ENCODE measurements around the gene PLEKHA1. TPM values are rescaled to one million over a fixed set of nuclear protein-coding genes. Genes with fewer than 3 reads are reported as not detected.

The PLEKHA1 gene
- total RNA-seq, 2 experiments from 2014 or later = 26.6 to 29.2 TPM

GRCh38 chr10:122455376-122456079 is 81.0 kb downstream of the PLEKHA1 start:
- H3K9me3 Mint-ChIP-seq = no peaks in the 10 kb centered on the region
- no peaks in the 10 kb centered on the region for H3K36me3 Mint-ChIP-seq
- POLR2A ChIA-PET = no interaction called here
- DNase-seq (no peak), ATAC-seq (ENCODE audit: low read depth) (no peak)
- no peak overlapping the region for H3K4me3 Mint-ChIP-seq
- H3K27me3 Mint-ChIP-seq = peaks cover 56% of the 10 kb centered on the region
- no peaks in the 10 kb centered on the region for H3K4me1 Mint-ChIP-seq
- no peak overlapping the region for H3K27ac Mint-ChIP-seq

DNA sequence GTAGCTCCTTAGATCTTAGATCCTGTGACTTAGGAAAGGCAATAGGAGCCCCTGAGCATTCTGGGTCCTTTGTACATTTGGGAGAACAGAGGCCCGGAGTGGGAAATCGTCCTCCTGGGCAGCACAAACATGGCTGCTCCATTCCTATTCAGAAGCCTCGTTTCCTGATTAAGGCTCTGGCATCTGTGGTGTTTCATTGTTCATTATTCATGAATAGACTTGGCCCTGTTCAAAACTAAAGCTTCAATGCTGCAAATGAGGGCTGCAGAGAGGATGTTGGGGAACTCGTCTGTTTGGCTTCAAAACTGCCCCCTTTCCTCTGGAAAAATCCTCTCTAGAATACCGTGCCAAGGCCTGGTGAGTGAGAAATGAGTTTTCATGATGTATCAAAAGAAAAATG is 83.4 kb downstream of the PLEKHA1 start:
- Mint-ChIP-seq H3K27me3 (peaks cover 59% of the 10 kb centered on the region), H3K27ac (no peak overlapping the region), H3K4me1 (peaks cover 6% of the 10 kb centered on the region), H3K36me3 (no peaks in the 10 kb centered on the region), H3K4me3 (no peak overlapping the region), H3K9me3 (no peaks in the 10 kb centered on the region)
- no peak for DNase-seq
- no peak for ATAC-seq (ENCODE audit: low read depth)
- POLR2A ChIA-PET = no interaction called here

- H3K9me3 Mint-ChIP-seq = no peaks in the 10 kb centered on the region
- DNase-seq (no peak), ATAC-seq (ENCODE audit: low read depth) (no peak)
- peaks cover 7% of the 10 kb centered on the region for H3K4me1 Mint-ChIP-seq
- POLR2A ChIA-PET = no interaction called here
- no peak overlapping the region for H3K4me3 Mint-ChIP-seq
- H3K36me3 Mint-ChIP-seq = no peaks in the 10 kb centered on the region
- no peak overlapping the region for H3K27ac Mint-ChIP-seq
- peaks cover 67% of the 10 kb centered on the region for H3K27me3 Mint-ChIP-seq
These were observed 84.2 kb downstream of the PLEKHA1 start for GRCh38 chr10:122458693-122459092.

GRCh38 chr10:122459561-122460273 is 85.2 kb downstream of the PLEKHA1 start:
- POLR2A ChIA-PET = no interaction called here
- ATAC-seq (ENCODE audit: low read depth) (no peak), DNase-seq (no peak)
- Mint-ChIP-seq H3K4me3 (no peak overlapping the region), H3K4me1 (peaks cover 7% of the 10 kb centered on the region), H3K27ac (no peak overlapping the region), H3K36me3 (no peaks in the 10 kb centered on the region), H3K27me3 (peaks cover 77% of the 10 kb centered on the region), H3K9me3 (no peaks in the 10 kb centered on the region)

GRCh38 chr10:122460891-122461293 is 86.4 kb downstream of the PLEKHA1 start:
- Mint-ChIP-seq H3K27me3 (peaks cover 79% of the 10 kb centered on the region), H3K36me3 (no peaks in the 10 kb centered on the region), H3K4me1 (peaks cover 7% of the 10 kb centered on the region), H3K27ac (no peak overlapping the region), H3K9me3 (no peaks in the 10 kb centered on the region), H3K4me3 (peak overlapping the region; percentile 30)
- POLR2A ChIA-PET = no interaction called here
- no peak for DNase-seq
- no peak for ATAC-seq (ENCODE audit: low read depth)

DNA sequence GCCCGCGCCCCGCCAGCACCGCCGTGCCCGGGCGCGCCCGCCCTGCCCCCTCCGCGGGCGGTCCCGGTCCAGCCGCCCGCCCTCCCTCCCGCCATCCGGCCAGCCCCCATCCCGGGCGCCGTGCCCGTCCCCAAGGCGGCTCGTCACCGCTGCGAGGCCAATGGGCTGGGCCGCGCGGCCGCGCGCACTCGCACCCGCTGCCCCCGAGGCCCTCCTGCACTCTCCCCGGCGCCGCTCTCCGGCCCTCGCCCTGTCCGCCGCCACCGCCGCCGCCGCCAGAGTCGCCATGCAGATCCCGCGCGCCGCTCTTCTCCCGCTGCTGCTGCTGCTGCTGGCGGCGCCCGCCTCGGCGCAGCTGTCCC is 86.8 kb downstream of the PLEKHA1 start, which contains the start of gene HTRA1:
HTRA1 (plus strand) TSS at position 187 of the 362 bp plus-strand sequence; CDS start at position 287, 100 bp downstream.
- POLR2A ChIA-PET = no interaction called here
- Mint-ChIP-seq H3K36me3 (no peaks in the 10 kb centered on the region), H3K4me3 (peak within 1 kb of the TSS; percentile 78), H3K4me1 (peaks cover 7% of the 10 kb centered on the region), H3K9me3 (no peaks in the 10 kb centered on the region), H3K27me3 (peaks cover 82% of the 10 kb centered on the region), H3K27ac (no peak within 1 kb of the TSS)
- peak; percentile 42 for DNase-seq
- no peak for ATAC-seq (ENCODE audit: low read depth)

DNA sequence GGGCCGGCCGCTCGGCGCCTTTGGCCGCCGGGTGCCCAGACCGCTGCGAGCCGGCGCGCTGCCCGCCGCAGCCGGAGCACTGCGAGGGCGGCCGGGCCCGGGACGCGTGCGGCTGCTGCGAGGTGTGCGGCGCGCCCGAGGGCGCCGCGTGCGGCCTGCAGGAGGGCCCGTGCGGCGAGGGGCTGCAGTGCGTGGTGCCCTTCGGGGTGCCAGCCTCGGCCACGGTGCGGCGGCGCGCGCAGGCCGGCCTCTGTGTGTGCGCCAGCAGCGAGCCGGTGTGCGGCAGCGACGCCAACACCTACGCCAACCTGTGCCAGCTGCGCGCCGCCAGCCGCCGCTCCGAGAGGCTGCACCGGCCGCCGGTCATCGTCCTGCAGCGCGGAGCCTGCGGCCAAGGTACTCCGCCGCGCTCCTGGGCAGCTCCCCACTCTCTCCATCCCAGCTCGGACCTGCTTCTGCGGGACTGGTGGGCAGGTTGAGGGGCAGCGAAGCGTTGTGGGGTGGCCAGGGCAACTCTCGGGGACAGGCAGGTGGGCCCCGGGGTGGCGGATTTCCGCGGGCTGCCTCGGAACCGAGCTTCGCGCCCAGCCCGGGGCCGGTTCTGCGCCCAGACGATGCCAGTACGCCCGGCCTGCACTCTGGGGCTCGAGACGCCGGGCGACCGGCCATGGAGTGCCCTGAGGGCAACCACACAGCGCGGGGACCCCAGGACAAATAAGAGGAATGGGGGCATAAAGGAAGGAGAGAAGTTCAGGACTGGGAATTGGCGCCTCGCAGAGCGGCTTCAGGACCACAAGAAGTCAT is 87.4 kb downstream of the PLEKHA1 start:
- Mint-ChIP-seq H3K4me1 (peaks cover 7% of the 10 kb centered on the region), H3K27ac (no peak overlapping the region), H3K36me3 (no peaks in the 10 kb centered on the region), H3K27me3 (peaks cover 83% of the 10 kb centered on the region), H3K4me3 (peak overlapping the region; percentile 78), H3K9me3 (no peaks in the 10 kb centered on the region)
- ATAC-seq (ENCODE audit: low read depth) (peak; percentile 38), DNase-seq (peak; percentile 37)
- POLR2A ChIA-PET = no interaction called here

DNA sequence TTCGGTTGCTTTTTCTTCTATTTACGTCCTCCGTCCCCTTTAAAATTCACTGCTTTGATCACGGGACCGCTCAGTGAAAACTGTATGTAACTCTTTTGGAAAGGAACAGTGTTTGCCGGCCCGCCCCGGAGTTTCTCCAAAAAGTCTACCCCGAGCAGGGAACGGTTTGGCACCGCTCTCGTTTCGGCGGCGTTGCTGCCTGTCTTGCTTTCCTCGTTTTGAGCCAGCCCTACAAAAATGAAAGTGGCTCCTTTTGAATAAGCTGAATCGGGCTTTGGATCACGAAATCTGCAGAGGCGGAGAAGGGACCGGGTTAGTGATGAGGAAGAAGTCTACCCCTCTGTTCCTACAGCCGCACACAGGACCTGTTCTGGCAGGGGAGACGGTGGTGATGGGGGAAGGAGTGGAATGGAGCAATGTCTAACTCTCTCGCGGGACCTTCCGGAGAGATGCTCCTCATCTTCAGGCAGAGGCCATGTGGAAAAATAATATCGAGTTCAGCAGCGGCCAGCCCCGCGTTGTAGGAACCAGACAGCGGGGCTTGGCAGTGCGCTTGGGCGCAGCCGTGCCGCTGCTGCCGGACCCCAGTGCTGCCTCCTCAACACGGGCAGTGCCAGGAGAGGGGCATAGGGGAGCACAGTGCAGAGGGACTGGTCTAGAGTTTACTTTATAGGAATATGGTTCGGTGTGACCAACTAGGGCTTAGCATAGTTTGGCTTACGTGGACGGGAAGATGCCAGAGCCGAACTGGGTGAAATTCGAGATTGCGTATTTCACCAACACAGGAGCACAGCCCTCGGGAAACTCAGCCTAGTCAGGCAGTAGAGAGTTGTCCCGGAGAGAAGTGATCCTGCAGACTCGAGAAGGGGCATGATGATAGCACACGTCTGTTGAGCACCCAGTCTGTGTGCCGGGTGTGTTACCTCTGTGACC is 88.3 kb downstream of the PLEKHA1 start:
- Mint-ChIP-seq H3K36me3 (no peaks in the 10 kb centered on the region), H3K27me3 (peaks cover 81% of the 10 kb centered on the region), H3K4me1 (peaks cover 7% of the 10 kb centered on the region), H3K4me3 (peak overlapping the region; percentile 78), H3K9me3 (no peaks in the 10 kb centered on the region), H3K27ac (no peak overlapping the region)
- POLR2A ChIA-PET = no interaction called here
- DNase-seq = no peak
- ATAC-seq (ENCODE audit: low read depth) = no peak

GRCh38 chr10:122463466-122464249 is 89.2 kb downstream of the PLEKHA1 start:
- peaks cover 73% of the 10 kb centered on the region for H3K27me3 Mint-ChIP-seq

GRCh38 chr10:122464250-122464510 is 89.7 kb downstream of the PLEKHA1 start:
- no peaks in the 10 kb centered on the region for H3K9me3 Mint-ChIP-seq
- no peak overlapping the region for H3K27ac Mint-ChIP-seq
- POLR2A ChIA-PET = no interaction called here
- DNase-seq = no peak
- no peaks in the 10 kb centered on the region for H3K36me3 Mint-ChIP-seq
- H3K4me1 Mint-ChIP-seq = peaks cover 7% of the 10 kb centered on the region
- no peak overlapping the region for H3K4me3 Mint-ChIP-seq
- peaks cover 69% of the 10 kb centered on the region for H3K27me3 Mint-ChIP-seq
- ATAC-seq (ENCODE audit: low read depth) = no peak

More at GRCh38 chr10:122463466-122464249, 89.2 kb downstream of the PLEKHA1 start:
- Mint-ChIP-seq H3K27ac (no peak overlapping the region), H3K36me3 (no peaks in the 10 kb centered on the region), H3K9me3 (no peaks in the 10 kb centered on the region), H3K4me3 (no peak overlapping the region), H3K4me1 (peaks cover 7% of the 10 kb centered on the region)
- POLR2A ChIA-PET = no interaction called here
- DNase-seq = no peak
- no peak for ATAC-seq (ENCODE audit: low read depth)

DNA sequence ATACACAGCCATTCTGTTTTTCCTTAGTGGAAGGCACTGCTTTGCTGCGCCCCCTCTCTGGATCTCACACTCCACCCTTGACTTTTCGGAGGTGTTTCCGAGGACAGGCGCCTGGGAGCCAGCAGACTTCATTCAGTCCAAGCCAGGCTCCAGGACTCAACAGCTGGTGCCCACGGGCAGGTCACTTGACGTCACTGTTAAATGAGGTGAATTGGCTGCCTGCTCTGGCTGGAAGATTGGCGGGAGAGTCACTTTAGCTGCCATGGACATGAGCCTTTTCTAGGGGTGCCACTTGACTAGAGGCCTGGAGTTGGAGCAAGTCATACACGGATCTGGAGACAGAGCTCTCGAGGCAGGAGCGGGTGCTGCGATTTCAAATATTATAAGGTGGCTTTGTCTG is 90.1 kb downstream of the PLEKHA1 start:
- DNase-seq (no peak), ATAC-seq (ENCODE audit: low read depth) (no peak)
- no peak overlapping the region for H3K4me3 Mint-ChIP-seq
- POLR2A ChIA-PET = no interaction called here
- no peak overlapping the region for H3K27ac Mint-ChIP-seq
- no peaks in the 10 kb centered on the region for H3K9me3 Mint-ChIP-seq
- no peaks in the 10 kb centered on the region for H3K36me3 Mint-ChIP-seq
- H3K4me1 Mint-ChIP-seq = peaks cover 7% of the 10 kb centered on the region
- H3K27me3 Mint-ChIP-seq = peaks cover 66% of the 10 kb centered on the region

DNA sequence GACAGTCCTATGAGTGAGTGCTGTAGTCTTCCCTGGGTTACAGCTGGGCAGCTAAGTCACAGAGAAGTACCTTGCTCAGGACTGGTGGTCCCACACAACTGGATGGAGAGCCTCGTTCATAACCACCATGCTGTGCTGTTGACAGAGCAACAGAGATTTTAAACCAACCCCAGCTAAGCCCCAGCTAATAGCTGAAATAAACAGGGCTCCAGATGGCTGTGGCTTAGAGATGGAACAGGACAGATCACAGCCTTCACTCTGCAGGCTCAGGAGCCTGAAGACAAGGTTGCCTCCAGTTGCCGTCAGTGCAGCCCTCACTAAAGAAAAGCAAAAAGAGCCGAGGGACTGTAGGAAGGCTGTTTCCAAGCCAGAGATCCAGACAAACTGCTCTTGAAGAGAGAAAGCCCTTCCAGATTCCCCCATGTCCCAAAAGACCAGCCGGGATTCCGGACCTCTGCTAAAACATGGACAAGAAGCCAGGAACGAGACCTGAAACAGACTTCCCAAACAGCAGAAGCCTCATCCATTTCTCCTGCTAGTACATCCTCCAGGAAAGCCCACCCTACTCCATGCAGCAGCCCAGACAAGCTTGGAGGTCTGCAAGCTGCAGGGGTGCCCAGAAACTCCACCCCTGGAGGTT is 91.0 kb downstream of the PLEKHA1 start:
- H3K4me3 Mint-ChIP-seq = no peak overlapping the region
- ATAC-seq (ENCODE audit: low read depth) = no peak
- no peak for DNase-seq
- POLR2A ChIA-PET = no interaction called here
- H3K27ac Mint-ChIP-seq = no peak overlapping the region
- no peaks in the 10 kb centered on the region for H3K36me3 Mint-ChIP-seq
- H3K9me3 Mint-ChIP-seq = no peaks in the 10 kb centered on the region
- H3K27me3 Mint-ChIP-seq = peaks cover 58% of the 10 kb centered on the region
- peaks cover 7% of the 10 kb centered on the region for H3K4me1 Mint-ChIP-seq

Data from activated naive CD8-positive, alpha-beta T cell treated with anti-CD3 and anti-CD28 coated beads, Interleukin-2, amount 10 ng/mL, durations not matched to agents 7 days and 5 days (primary cell).